ENCODE measurements around the gene USP15. TPM values are rescaled to one million over a fixed set of nuclear protein-coding genes. Genes with fewer than 3 reads are reported as not detected.
A peak's percentile ranks its signal among the peaks of the same experiment; 100 is the strongest.

USP15 gene
- total and polyA plus RNA-seq, 2 donors from 2014 or later = 31.7 to 62.8 TPM

- peaks cover 0 to 10% (median 0%) of the 10 kb centered on the region in 3 donors for H3K4me1 ChIP-seq (ENCODE audit: control insufficient read depth in 2 of 3, insufficient read depth in 2 of 3, low read depth in 1 of 3, low read length in 3 of 3)
- no peak for FAIRE-seq
- TF ChIP-seq CTCF (IDR thresholded peaks at IDR 0.05; ENCODE audit: borderline replicate concordance, extremely low read depth, insufficient read depth) = no peak
- intact Hi-C loops (cut with DNase I) = loop anchor here (10.0 kb wide), 1 partner anchor 360 kb away; no protein-coding TSS in a partner anchor
- peaks cover 4% of the 10 kb centered on the region for H3K27me3 ChIP-seq (ENCODE audit: control insufficient read depth, insufficient read depth, low read length)
- H3K9me3 ChIP-seq (ENCODE audit: control insufficient read depth in 2 of 3, insufficient read depth in 1 of 3, low read length in 3 of 3) = no peaks in the 10 kb centered on the region
- peak in 2 of 5 donors; percentile 8 to 12 for DNase-seq
- no peak overlapping the region for H3K27ac ChIP-seq (ENCODE audit: low read depth in 2 of 2, low read length in 2 of 2)
- peak overlapping the region in 2 of 3 donors; percentile 1 to 51 for H3K9ac ChIP-seq (ENCODE audit: low read length in 3 of 3)
- no peaks in the 10 kb centered on the region for H3K36me3 ChIP-seq (ENCODE audit: control insufficient read depth in 2 of 3, insufficient read depth in 3 of 3, low read length in 3 of 3)
- H3K4me3 ChIP-seq (ENCODE audit: low read length in 3 of 3) = peak overlapping the region; percentile 9 to 78 (median 62)
Observed at GRCh38 chr12:62434494-62435302, 174.5 kb downstream of the USP15 start.

DNA sequence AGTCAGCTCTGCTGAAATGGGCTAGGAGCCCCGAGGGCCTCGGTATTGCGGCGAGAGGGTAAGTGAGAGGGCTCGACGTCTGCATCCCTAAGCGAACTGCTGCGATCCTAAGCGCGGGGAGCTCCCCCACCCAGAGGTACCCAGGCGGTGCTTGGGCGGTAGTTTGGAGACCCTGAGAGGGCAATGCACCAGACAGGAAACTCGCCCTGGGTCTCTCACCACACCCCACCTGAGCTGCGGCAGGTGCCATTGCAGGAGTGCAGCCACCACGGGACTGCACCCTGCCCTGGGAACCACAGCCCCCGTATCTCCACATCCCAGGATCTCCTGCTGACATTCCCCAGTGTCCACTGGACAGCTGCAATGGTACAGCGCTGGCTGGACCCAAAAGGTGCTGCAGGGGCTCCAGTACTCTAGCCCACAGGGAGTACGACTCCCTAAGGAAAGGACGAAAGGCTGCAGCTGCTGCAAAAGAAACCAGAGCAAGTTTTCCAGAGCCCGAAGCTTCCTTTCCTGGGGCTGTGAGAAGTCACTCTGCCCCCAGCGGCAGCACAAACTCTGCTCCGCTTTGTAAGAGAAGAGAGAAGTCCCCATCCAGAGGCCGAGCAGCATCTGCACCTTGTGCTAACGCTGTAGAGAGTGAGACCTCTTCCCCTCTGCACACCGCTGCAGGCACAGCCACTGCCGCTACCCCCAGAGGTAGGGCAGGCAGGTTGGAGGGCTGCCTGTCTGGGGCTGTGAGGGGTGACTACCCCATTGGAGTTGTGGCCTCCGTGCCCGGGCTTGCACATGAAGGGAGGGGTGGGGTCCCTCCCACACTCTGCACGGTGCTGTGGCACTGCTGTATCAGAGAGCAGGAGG is 175.3 kb downstream of the USP15 start:
- Histone ChIP-seq H3K4me1 (ENCODE audit: control insufficient read depth in 2 of 3, insufficient read depth in 2 of 3, low read depth in 1 of 3, low read length in 3 of 3) (peaks cover 0 to 10% (median 0%) of the 10 kb centered on the region in 3 donors), H3K27ac (ENCODE audit: low read depth in 2 of 2, low read length in 2 of 2) (no peak overlapping the region), H3K9me3 (ENCODE audit: control insufficient read depth in 2 of 3, insufficient read depth in 1 of 3, low read length in 3 of 3) (no peaks in the 10 kb centered on the region), H3K4me3 (ENCODE audit: low read length in 3 of 3) (peak overlapping the region; percentile 52 to 78 (median 62)), H3K27me3 (ENCODE audit: control insufficient read depth, insufficient read depth, low read length) (peaks cover 4% of the 10 kb centered on the region), H3K9ac (ENCODE audit: low read length in 3 of 3) (peak overlapping the region in 1 of 3 donors; percentile 51), H3K36me3 (ENCODE audit: control insufficient read depth in 2 of 3, insufficient read depth in 3 of 3, low read length in 3 of 3) (no peaks in the 10 kb centered on the region)
- FAIRE-seq = no peak
- intact Hi-C loops (cut with DNase I) = loop anchor here (10.0 kb wide), 1 partner anchor 359 kb away; no protein-coding TSS in a partner anchor
- peak; percentile 67 to 86 (median 78) for DNase-seq
- TF ChIP-seq CTCF (IDR thresholded peaks at IDR 0.05; ENCODE audit: borderline replicate concordance, extremely low read depth, insufficient read depth) = peak; percentile 30

DNA sequence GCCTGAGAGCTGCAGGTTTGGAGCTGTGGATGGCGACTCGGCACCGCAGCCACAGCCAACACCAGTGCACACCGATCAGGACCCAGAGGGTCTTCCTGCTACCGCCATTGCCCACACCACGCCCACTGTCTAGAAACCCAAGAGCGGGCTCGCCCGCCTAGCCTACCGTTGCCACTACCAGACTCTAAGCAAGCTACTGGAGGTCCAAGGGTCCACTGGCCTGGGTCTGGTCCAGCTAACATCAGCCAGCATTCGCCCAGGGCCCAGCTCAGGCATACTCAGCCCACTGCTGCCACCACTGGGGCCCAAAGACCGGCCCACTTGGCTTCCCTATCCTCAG is 175.9 kb downstream of the USP15 start:
- Histone ChIP-seq H3K27ac (ENCODE audit: low read depth in 2 of 2, low read length in 2 of 2) (no peak overlapping the region), H3K4me3 (ENCODE audit: low read length in 3 of 3) (peak overlapping the region in 1 of 3 donors; percentile 78), H3K27me3 (ENCODE audit: control insufficient read depth, insufficient read depth, low read length) (peaks cover 4% of the 10 kb centered on the region), H3K4me1 (ENCODE audit: control insufficient read depth in 2 of 3, insufficient read depth in 2 of 3, low read depth in 1 of 3, low read length in 3 of 3) (peaks cover 0 to 10% (median 0%) of the 10 kb centered on the region in 3 donors), H3K36me3 (ENCODE audit: control insufficient read depth in 2 of 3, insufficient read depth in 3 of 3, low read length in 3 of 3) (no peaks in the 10 kb centered on the region), H3K9me3 (ENCODE audit: control insufficient read depth in 2 of 3, insufficient read depth in 1 of 3, low read length in 3 of 3) (peaks cover 0 to 3% (median 0%) of the 10 kb centered on the region in 3 donors), H3K9ac (ENCODE audit: low read length in 3 of 3) (no peak overlapping the region)
- FAIRE-seq (no peak), DNase-seq (peak in 1 of 5 donors; percentile 43)
- no peak for TF ChIP-seq CTCF (IDR thresholded peaks at IDR 0.05; ENCODE audit: borderline replicate concordance, extremely low read depth, insufficient read depth)
- intact Hi-C loops (cut with DNase I) = loop anchor here (10.0 kb wide), 1 partner anchor 359 kb away; no protein-coding TSS in a partner anchor
